ENCODE results near the gene SPATA25. TPM values are rescaled to one million over a fixed set of nuclear protein-coding genes. Genes with fewer than 3 reads are reported as not detected.
"Not testable (repeated sequence)": the region's sequence is repeated elsewhere in the genome, so short reads cannot be mapped to it uniquely, and the experiment has no call there.

Gene SPATA25
- total RNA-seq, 1 experiment from 2014 or later: 0.12 TPM

- DNase-seq (ENCODE audit: low spot score): no peak
These were observed 7.4 kb upstream of the SPATA25 start for GRCh38 chr20:45894797-45895196.

- DNase-seq (ENCODE audit: low spot score): no peak
These were observed 6.4 kb upstream of the SPATA25 start for GRCh38 chr20:45893831-45894230.

DNA sequence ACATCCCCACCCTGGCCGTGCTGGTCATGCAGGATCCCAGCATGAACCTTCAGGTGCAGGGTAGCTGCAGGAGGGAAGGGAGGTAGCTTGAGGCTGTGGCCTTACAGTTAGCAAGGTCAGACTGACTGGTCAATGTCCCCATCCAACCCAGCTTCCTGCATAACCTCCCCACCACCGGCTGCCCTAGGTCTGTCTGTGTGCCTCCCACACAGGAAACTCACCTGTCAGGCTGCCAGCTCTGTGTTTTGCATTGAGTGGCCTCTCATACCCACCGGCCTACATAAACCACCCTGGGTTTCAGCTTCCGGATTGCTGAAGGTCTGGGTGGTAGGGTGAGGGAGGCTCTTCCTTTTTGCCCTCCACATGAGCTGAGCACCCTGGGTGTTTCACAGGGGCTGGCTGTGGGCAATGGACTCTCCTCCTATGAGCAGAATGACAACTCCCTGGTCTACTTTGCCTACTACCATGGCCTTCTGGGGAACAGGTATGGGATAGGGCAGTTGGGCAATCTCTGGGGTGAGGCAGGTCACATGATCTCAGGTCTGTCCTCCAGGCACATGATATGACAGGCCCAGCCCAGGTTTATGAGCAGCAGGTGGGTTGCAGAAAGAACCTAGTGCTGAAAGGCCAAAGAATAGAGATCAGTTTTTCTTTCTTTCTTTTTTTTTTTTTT, 5.5 kb upstream of the SPATA25 start:
- DNase-seq (ENCODE audit: low spot score): no peak

- DNase-seq (ENCODE audit: low spot score): no peak
These were observed 4.8 kb upstream of the SPATA25 start for GRCh38 chr20:45892049-45892825.

GRCh38 chr20:45890985-45891983, 3.9 kb upstream of the SPATA25 start, which contains the start of the genes CTSA and NEURL2:
Gene CTSA (plus strand): TSS chr20:45891335. CDS start chr20:45891569, 234 bp downstream.
Gene NEURL2 (minus strand): TSS chr20:45891208. CDS start chr20:45890991, 217 bp downstream.
- peak; percentile 78 for DNase-seq (ENCODE audit: low spot score)

DNA sequence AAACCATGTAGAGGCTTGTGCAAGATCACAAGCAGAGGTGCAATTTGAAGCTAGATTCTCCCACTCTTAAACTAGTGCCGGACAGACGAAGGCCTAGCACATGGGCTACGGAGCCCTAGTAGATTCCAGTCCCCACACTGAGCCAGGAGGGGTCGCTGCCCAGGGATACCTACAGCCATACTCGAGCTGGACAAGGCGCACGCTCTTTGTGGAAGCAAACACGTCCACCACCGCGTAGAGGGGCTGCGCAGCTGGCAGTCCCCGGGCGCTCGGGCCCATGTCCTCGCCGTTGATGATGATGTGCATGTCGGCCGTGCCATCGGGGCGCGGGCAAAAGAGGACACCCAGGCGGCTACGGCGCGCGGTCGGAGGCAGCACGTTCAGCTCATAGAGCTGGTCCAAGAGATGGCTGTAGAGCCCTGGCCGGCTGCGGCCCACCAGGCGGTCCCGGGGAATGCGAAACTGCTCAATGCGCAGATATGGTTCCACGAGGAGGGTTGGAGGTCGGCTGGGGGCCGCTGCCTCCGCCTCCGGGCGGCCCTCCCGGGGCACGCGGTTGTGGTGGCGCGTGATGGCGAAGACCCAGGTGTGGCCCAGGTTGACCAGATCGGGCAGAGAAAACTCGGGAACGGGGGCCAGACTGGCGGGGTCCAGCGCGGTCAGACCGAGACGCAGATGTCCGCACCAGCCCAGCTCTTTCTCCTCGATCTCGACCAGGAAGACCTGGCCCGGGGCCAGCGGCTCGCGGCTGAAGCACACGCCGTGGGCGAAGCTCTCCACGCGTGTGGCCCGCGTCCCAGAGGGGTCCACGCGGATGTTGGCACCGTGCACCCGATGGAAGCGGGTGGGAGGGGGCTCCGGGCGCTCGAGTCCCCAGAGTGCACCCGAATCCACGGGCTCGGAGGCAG, 2.9 kb upstream of the SPATA25 start:
- DNase-seq (ENCODE audit: low spot score): no peak

DNA sequence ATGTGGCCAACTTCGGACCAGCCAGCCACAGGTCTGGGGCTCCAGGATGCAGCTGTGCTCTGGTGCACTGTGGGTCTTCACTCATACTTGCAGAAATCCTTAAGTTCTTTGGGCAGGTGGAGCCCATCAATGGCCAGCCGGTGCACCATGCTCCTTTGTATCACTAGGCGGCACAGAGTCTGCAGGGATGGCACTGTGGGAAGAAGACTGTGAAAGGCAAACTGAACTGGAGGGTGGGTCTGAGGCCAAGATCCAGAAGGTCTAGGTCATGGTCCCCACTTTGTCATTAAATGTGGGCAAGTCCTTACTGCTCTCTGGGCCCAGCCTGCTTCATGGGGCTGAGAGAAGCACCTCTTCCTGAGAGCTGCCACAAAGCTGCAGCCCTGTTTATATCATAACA, 1.3 kb upstream of the SPATA25 start:
- no peak for DNase-seq (ENCODE audit: low spot score)

DNA sequence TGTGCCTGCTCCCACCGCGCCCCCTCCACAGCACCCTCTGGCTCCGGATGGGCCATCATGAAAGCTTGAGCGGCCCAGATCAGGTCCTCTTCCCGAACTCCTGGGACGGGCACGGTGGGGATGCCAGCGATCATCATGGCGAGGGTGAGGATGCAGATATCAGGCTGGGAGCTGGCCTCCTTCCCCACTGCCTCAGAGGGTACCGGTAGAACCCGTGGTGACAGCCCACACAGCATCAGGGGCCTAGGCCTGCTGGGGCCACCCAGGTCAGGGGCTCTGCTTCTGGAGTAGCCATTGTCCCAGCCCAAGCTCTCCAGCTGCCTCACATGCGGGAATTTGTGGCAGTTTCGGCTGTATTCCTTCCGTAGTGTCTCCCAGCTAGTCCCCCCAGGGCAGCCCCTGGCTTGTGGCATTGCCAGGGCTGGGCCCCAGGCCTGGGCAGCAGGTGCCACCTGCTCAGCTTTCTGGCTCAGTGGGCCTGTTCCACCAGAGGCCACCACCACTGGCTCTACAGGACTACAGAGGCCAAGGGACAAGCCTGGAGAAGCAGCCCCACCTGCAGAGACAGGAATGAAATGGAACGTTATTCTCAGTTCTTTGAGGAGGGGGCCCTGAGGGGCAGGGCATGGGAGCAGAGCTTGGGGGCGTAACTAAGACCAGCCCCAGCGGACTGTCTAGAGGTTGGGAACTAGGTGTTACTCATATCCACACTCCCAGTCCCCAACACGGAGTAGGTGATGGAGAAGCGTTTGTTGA, 654 bp downstream of the SPATA25 start:
- DNase-seq (ENCODE audit: low spot score): no peak

- DNase-seq (ENCODE audit: low spot score): no peak
These were observed 4.3 kb downstream of the SPATA25 start for GRCh38 chr20:45883100-45883469.

- no peak for DNase-seq (ENCODE audit: low spot score)
These were observed 4.8 kb downstream of the SPATA25 start for GRCh38 chr20:45882469-45883099.

DNA sequence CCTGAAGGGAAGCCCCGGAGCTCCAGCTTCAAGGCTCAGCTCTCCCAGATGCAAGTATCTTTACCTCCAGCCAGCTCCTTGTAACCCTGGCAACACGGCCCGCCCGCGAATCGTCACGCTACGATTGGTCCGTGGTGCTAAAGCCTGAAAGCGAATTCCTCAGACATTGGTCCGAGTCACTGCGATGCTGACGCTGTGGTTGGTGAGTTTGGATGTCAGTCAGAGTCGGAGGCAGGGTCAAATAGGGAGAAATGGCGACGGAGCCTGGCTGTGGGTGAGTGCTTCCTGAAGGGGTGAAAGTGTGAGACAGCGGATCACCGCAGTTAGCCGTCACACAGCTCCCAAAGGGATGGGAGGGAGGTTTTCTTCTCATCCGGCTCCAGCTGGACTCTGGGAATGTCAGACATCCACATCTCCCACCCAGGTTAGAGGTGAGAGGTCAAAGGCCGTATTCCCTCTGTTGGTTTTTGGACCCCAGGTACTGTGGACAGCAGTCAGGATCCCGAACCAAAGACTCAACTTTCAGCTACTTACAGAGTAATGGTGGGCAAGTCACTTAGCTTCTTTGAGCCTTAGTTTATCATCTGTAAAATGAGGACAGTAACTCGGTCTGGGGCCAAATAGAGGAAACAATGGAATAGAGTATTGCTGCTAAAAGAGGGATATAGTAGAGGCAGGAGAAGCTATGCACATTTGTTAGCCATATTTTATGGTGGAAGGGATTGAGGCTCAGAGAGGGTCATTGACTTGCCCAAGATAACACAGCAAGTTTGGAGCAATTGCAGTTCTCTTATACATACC, 6.2 kb downstream of the SPATA25 start, which contains the start of gene ZSWIM1:
ZSWIM1 (plus strand) TSS at position 240 of the 801 bp plus-strand sequence. CDS start 1,366 bp downstream, outside the sequence.
- DNase-seq (ENCODE audit: low spot score): peak; percentile 99

DNA sequence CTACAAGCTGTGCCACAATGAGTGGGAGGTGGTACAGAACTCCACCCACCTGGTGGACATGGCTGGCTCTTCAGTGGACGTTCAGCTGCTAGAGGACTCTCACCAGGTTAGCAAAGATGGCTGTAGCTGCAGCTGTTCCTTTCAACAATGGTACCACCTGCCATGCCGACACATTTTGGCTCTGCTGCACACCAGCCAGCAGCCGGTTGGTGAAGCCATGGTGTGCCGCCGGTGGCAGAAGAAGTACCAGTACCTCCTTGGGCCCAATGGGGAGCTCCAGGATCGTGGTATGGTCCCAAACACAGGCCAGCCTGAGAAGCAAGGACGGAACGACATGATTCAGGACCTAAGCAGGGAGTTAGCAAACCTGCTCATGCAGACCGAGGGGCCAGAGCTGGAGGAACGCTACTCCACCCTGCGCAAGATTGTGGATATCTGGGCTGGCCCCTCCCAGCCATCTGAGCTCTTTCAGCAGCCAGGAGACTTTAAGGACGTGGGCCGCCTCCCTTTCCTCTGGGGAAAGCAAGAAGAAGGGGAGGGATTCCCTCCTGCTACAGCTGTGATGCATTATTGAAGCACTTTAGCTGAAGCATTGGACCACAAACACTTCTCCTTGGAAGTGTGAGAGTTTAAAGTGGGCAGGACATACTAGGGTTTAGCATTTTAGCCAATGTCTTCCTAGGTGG, 9.2 kb downstream of the SPATA25 start:
- DNase-seq (ENCODE audit: low spot score): no peak

DNA sequence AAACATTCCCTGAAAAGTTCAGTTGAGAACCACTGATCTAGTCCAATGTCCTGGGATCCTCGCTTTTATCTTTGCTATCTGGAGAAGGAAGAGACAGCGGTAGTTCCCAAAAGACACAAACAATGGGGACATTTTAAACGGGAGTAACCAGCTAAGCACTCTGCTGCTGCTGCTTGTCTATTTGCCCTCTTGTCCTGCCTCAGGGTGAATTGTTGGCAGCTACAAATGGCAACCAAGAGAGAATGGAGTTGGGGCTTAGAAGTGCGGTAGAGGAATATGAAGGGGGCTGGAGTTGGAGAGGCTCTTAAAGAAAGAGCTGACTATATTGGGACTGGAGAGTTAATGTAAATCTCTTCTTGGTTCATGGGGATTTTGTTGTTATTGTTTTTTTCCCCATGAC, 12.8 kb downstream of the SPATA25 start:
- no peak for DNase-seq (ENCODE audit: low spot score)

DNA sequence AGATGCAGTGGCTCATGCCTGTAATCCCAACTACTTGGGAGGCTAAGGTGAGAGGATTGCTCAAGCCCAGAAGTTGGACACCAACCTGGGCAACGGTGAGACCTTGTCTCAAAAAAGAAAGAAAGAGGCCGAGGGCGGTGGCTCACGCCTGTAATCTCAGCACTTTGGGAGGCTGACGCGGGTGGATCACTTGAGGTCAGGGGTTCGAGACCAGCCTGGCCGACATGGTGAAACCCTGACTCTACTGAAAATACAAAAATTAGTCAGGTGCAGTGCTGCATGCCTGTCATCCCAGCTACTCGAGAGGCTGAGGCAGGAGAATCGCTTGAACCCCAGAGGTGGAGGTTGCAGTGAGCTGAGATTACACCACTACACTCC, 13.3 kb downstream of the SPATA25 start:
- not testable (repeated sequence) for DNase-seq (ENCODE audit: low spot score)

GRCh38 chr20:45873409-45874103, 13.9 kb downstream of the SPATA25 start:
- DNase-seq (ENCODE audit: low spot score): no peak

DNA sequence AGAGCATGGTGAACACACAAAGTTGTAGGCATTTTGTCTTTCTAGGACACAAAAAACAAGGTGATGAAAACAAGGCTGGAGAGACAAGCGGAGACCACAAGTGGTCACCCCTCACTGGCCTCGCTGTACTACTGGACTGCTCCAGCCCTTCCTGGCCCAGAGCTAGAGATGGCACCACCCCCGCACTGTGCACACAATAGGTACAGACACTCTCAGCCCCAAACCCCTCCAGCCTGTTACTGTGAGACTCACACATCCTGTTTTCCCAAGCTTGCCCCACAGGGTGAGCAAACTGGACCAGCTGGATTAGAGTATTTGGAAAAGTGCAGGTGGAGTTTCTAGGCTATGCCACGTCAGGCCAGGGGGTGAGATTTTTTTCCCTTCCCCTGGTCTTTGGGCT, 14.8 kb downstream of the SPATA25 start:
- DNase-seq (ENCODE audit: low spot score): no peak

GRCh38 chr20:45867819-45868176, 19.6 kb downstream of the SPATA25 start:
- DNase-seq (ENCODE audit: low spot score): no peak

All from H4 (cell line).